GM23338 (cell line): ENCODE data around the gene ESR2. TPM values are rescaled to one million over a fixed set of nuclear protein-coding genes. Genes with fewer than 3 reads are reported as not detected.

Source experiments
- ATAC-seq: fragments of 200-7000 bp; cut with Tn5 transposase; 3 replicates; pipeline ENCODE4 v1.9.1; 2020
- DNase-seq: peaks from one replicate; pipeline ENCODE4 v3.0.0-alpha.2; 2015; ENCODE audit warnings: low spot score
- H2AFZ ChIP-seq: fragments of 200-600 bp; sonication (generic); 2 replicates; pipeline ENCODE4 v1.8.0; 2016; ENCODE audit warnings: antibody characterized with exemption, mild to moderate bottlenecking, moderate library complexity
- H3F3A ChIP-seq: fragments of 200-600 bp; sonication (generic); replicated peaks from 2 replicates; pipeline ENCODE4 v1.8.0; 2017; ENCODE audit warnings: antibody characterized with exemption, mixed run types, low read depth
- H3K27ac ChIP-seq: fragments of 200-600 bp; sonication (generic); 2 replicates; pipeline ENCODE4 v1.6.1; 2016; ENCODE audit warnings: low read depth
- H3K27me3 ChIP-seq: fragments of 200-600 bp; sonication (generic); 2 replicates; pipeline ENCODE4 v1.8.0; 2016; ENCODE audit warnings: mild to moderate bottlenecking, mixed run types, moderate library complexity; ENCODE audit not compliant: insufficient read depth
- H3K36me3 ChIP-seq: fragments of 200-600 bp; sonication (generic); 2 replicates; pipeline ENCODE4 v1.8.0; 2016; ENCODE audit warnings: mild to moderate bottlenecking; ENCODE audit not compliant: insufficient read depth
- H3K4me1 ChIP-seq: fragments of 200-600 bp; sonication (generic); 2 replicates; pipeline ENCODE4 v1.8.0; 2016; ENCODE audit warnings: mild to moderate bottlenecking, moderate library complexity; ENCODE audit not compliant: insufficient read depth
- H3K4me2 ChIP-seq: fragments of 200-600 bp; sonication (generic); 2 replicates; pipeline ENCODE4 v1.7.1; 2017; ENCODE audit warnings: mixed run types
- H3K4me3 ChIP-seq: fragments of 200-600 bp; sonication (generic); 2 replicates; pipeline ENCODE4 v1.6.1; 2016; ENCODE audit warnings: mixed run types
- H3K79me2 ChIP-seq: fragments of 200-600 bp; sonication (generic); replicated peaks from 2 replicates; pipeline ENCODE4 v1.8.0; 2017; ENCODE audit warnings: mild to moderate bottlenecking; ENCODE audit not compliant: insufficient read depth
- H3K9me2 ChIP-seq: fragments of 200-600 bp; sonication (generic); 2 replicates; pipeline ENCODE4 v1.8.0; 2017; ENCODE audit not compliant: insufficient read depth
- H4K20me1 ChIP-seq: fragments of 200-600 bp; sonication (generic); replicated peaks from 2 replicates; pipeline ENCODE4 v1.8.0; 2017; ENCODE audit warnings: mild to moderate bottlenecking; ENCODE audit not compliant: insufficient read depth
- H3K27ac Mint-ChIP-seq: 2 replicates; pipeline ENCODE4 v1.8.0; 2020; ENCODE audit warnings: inconsistent platforms, mild to moderate bottlenecking, moderate library complexity, mixed read lengths
- H3K27me3 Mint-ChIP-seq: 3 replicates; pipeline ENCODE4 v1.8.0; 2022; ENCODE audit warnings: low read depth, mild to moderate bottlenecking, moderate library complexity, mixed read lengths, inconsistent platforms; ENCODE audit not compliant: insufficient read depth, poor library complexity
- H3K36me3 Mint-ChIP-seq: 3 replicates; pipeline ENCODE4 v1.8.0; 2021; ENCODE audit warnings: low read depth, mild to moderate bottlenecking, inconsistent platforms, moderate library complexity, mixed read lengths
- H3K4me1 Mint-ChIP-seq: 3 replicates; pipeline ENCODE4 v1.8.0; 2020; ENCODE audit warnings: mild to moderate bottlenecking, inconsistent platforms, mixed read lengths
- H3K4me3 Mint-ChIP-seq: 3 replicates; pipeline ENCODE4 v1.8.0; 2021; ENCODE audit warnings: moderate library complexity, mild to moderate bottlenecking, inconsistent platforms, mixed read lengths
- H3K9me3 Mint-ChIP-seq: 3 replicates; pipeline ENCODE4 v1.8.0; 2020; ENCODE audit warnings: moderate library complexity, mild to moderate bottlenecking, inconsistent platforms, mixed read lengths
- CREB1 ChIP-seq: fragments of 250-450 bp; sonication (Bioruptor Pico); IDR thresholded peaks from 2 replicates; pipeline ENCODE4 v1.5.0; 2020; ENCODE audit warnings: low read depth, mild to moderate bottlenecking, moderate library complexity
- EZH2 ChIP-seq: fragments of 200-600 bp; sonication (generic); IDR thresholded peaks from one replicate; pipeline ENCODE4 v1.8.0; 2017; ENCODE audit warnings: antibody characterized with exemption, mild to moderate bottlenecking, low read depth; ENCODE audit not compliant: unreplicated experiment
- EZH2phosphoT487 ChIP-seq: fragments of 200-600 bp; sonication (generic); IDR thresholded peaks from one replicate; pipeline ENCODE4 v1.8.1; 2018; ENCODE audit warnings: antibody characterized with exemption; ENCODE audit not compliant: unreplicated experiment
- JUNB ChIP-seq: IDR thresholded peaks from one replicate; pipeline ENCODE4 v1.6.1; 2016; ENCODE audit warnings: antibody characterized with exemption; ENCODE audit not compliant: unreplicated experiment
- NANOG ChIP-seq: IDR thresholded peaks from 2 replicates; pipeline ENCODE4 v1.6.1; 2016; ENCODE audit warnings: antibody characterized with exemption, borderline replicate concordance
- POLR2AphosphoS5 ChIP-seq: IDR thresholded peaks from 2 replicates; pipeline ENCODE4 v1.6.1; 2016; ENCODE audit warnings: antibody characterized with exemption, low read depth
- STAT1 ChIP-seq: IDR thresholded peaks from one replicate; pipeline ENCODE4 v1.6.1; 2016; ENCODE audit warnings: antibody characterized with exemption; ENCODE audit not compliant: unreplicated experiment
- ZNF114 ChIP-seq: fragments of 250-450 bp; sonication (Bioruptor Pico); IDR thresholded peaks from 2 replicates; pipeline ENCODE4 v1.5.0; 2020; ENCODE audit warnings: mild to moderate bottlenecking, moderate library complexity
- ZNF331 ChIP-seq: fragments of 250-450 bp; sonication (Bioruptor Pico); IDR thresholded peaks from 2 replicates; pipeline ENCODE4 v1.5.0; 2020; ENCODE audit warnings: low read depth, mild to moderate bottlenecking, moderate library complexity
- polyA plus RNA-seq: library from polyadenylated mRNA; unstranded; fragments of >200 nt; fragmentation: Nextera tagmentation; extraction: Ambion mirVana; gene quantifications from 2 replicates; pipeline ENCODE4 v1.2.1, GENCODE V29; 2016
- total RNA-seq: library from RNA; depleted of rRNA; stranded (reverse); fragments of >200 nt; shearing (Covaris generic); gene quantifications from 2 replicates; pipeline ENCODE4 v1.2.3, GENCODE V29; 2014
- TF ChIP-seq, protein P1 (sequence below): IDR thresholded peaks from 2 replicates; pipeline ENCODE4 v1.6.1; 2016; ENCODE audit warnings: antibody characterized with exemption
- TF ChIP-seq, protein P2 (sequence below), 2 experiments: fragments of 200-600 bp in 1 of 2; sonication (generic) in 1 of 2; conservative IDR thresholded peaks; 2 replicates each; pipeline versions ENCODE4 v1.5.1 to v1.6.1; 2016 to 2017; ENCODE audit warnings: antibody characterized with exemption in 2 of 2, low read depth in 2 of 2, mild to moderate bottlenecking in 2 of 2, moderate library complexity in 1 of 2
- TF ChIP-seq, protein P3 (sequence below): IDR thresholded peaks from one replicate; pipeline ENCODE4 v1.6.1; 2018; ENCODE audit warnings: antibody characterized with exemption; ENCODE audit not compliant: unreplicated experiment
- TF ChIP-seq, protein P4 (sequence below): fragments of 250-450 bp; sonication (Bioruptor Pico); IDR thresholded peaks from 2 replicates; pipeline ENCODE4 v1.5.0; 2020; ENCODE audit warnings: mild to moderate bottlenecking, moderate library complexity

The ESR2 gene
- total and polyA plus RNA-seq, 2 experiments from 2014 or later, result 0.58 to 0.59 TPM

DNA sequence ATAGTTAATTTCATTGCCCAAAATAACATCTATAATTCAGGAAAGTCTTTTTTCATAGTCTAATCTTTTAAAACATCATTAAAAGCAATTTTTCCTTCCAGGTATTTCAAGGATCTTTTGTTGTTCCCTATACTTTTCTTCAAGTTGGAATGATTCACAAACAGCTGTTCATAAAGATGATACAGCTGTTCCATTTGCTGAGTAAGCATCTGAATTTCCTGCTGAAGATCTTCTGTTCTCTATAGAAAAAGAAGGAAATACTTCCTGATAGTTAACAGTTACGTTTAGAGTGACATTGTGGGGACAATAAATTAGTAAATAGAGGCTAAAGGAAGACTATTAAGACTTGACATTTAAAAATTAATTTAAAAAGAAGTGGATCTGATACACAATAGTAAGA lies 30.3 kb upstream of the ESR2 start:
- Mint-ChIP-seq H3K9me3 (no peaks in the 10 kb centered on the region), H3K27me3 (peaks cover 1% of the 10 kb centered on the region), H3K27ac (no peak overlapping the region; the same call in 1 of the 2 replicates), H3K4me1 (peaks cover 6% of the 10 kb centered on the region), H3K36me3 (no peaks in the 10 kb centered on the region), H3K4me3 (no peak overlapping the region)
- TF ChIP-seq STAT1 (no peak), POLR2AphosphoS5 (no peak), JUNB (no peak), ZNF114 (CRISPR knock-in tag) (no peak), CREB1 (CRISPR knock-in tag) (no peak), EZH2phosphoT487 (no peak), EZH2 (no peak), ZNF331 (CRISPR knock-in tag) (no peak), NANOG (no peak)
- TF ChIP-seq, protein P1, sequence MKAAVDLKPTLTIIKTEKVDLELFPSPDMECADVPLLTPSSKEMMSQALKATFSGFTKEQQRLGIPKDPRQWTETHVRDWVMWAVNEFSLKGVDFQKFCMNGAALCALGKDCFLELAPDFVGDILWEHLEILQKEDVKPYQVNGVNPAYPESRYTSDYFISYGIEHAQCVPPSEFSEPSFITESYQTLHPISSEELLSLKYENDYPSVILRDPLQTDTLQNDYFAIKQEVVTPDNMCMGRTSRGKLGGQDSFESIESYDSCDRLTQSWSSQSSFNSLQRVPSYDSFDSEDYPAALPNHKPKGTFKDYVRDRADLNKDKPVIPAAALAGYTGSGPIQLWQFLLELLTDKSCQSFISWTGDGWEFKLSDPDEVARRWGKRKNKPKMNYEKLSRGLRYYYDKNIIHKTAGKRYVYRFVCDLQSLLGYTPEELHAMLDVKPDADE, result no peak
- TF ChIP-seq, protein P2, sequence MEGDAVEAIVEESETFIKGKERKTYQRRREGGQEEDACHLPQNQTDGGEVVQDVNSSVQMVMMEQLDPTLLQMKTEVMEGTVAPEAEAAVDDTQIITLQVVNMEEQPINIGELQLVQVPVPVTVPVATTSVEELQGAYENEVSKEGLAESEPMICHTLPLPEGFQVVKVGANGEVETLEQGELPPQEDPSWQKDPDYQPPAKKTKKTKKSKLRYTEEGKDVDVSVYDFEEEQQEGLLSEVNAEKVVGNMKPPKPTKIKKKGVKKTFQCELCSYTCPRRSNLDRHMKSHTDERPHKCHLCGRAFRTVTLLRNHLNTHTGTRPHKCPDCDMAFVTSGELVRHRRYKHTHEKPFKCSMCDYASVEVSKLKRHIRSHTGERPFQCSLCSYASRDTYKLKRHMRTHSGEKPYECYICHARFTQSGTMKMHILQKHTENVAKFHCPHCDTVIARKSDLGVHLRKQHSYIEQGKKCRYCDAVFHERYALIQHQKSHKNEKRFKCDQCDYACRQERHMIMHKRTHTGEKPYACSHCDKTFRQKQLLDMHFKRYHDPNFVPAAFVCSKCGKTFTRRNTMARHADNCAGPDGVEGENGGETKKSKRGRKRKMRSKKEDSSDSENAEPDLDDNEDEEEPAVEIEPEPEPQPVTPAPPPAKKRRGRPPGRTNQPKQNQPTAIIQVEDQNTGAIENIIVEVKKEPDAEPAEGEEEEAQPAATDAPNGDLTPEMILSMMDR (conservative IDR thresholded peaks at IDR 0.05; ENCODE audit: low read depth in 2 of 2), result no peak
- TF ChIP-seq, protein P3, sequence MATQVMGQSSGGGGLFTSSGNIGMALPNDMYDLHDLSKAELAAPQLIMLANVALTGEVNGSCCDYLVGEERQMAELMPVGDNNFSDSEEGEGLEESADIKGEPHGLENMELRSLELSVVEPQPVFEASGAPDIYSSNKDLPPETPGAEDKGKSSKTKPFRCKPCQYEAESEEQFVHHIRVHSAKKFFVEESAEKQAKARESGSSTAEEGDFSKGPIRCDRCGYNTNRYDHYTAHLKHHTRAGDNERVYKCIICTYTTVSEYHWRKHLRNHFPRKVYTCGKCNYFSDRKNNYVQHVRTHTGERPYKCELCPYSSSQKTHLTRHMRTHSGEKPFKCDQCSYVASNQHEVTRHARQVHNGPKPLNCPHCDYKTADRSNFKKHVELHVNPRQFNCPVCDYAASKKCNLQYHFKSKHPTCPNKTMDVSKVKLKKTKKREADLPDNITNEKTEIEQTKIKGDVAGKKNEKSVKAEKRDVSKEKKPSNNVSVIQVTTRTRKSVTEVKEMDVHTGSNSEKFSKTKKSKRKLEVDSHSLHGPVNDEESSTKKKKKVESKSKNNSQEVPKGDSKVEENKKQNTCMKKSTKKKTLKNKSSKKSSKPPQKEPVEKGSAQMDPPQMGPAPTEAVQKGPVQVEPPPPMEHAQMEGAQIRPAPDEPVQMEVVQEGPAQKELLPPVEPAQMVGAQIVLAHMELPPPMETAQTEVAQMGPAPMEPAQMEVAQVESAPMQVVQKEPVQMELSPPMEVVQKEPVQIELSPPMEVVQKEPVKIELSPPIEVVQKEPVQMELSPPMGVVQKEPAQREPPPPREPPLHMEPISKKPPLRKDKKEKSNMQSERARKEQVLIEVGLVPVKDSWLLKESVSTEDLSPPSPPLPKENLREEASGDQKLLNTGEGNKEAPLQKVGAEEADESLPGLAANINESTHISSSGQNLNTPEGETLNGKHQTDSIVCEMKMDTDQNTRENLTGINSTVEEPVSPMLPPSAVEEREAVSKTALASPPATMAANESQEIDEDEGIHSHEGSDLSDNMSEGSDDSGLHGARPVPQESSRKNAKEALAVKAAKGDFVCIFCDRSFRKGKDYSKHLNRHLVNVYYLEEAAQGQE, result no peak
- TF ChIP-seq, protein P4, sequence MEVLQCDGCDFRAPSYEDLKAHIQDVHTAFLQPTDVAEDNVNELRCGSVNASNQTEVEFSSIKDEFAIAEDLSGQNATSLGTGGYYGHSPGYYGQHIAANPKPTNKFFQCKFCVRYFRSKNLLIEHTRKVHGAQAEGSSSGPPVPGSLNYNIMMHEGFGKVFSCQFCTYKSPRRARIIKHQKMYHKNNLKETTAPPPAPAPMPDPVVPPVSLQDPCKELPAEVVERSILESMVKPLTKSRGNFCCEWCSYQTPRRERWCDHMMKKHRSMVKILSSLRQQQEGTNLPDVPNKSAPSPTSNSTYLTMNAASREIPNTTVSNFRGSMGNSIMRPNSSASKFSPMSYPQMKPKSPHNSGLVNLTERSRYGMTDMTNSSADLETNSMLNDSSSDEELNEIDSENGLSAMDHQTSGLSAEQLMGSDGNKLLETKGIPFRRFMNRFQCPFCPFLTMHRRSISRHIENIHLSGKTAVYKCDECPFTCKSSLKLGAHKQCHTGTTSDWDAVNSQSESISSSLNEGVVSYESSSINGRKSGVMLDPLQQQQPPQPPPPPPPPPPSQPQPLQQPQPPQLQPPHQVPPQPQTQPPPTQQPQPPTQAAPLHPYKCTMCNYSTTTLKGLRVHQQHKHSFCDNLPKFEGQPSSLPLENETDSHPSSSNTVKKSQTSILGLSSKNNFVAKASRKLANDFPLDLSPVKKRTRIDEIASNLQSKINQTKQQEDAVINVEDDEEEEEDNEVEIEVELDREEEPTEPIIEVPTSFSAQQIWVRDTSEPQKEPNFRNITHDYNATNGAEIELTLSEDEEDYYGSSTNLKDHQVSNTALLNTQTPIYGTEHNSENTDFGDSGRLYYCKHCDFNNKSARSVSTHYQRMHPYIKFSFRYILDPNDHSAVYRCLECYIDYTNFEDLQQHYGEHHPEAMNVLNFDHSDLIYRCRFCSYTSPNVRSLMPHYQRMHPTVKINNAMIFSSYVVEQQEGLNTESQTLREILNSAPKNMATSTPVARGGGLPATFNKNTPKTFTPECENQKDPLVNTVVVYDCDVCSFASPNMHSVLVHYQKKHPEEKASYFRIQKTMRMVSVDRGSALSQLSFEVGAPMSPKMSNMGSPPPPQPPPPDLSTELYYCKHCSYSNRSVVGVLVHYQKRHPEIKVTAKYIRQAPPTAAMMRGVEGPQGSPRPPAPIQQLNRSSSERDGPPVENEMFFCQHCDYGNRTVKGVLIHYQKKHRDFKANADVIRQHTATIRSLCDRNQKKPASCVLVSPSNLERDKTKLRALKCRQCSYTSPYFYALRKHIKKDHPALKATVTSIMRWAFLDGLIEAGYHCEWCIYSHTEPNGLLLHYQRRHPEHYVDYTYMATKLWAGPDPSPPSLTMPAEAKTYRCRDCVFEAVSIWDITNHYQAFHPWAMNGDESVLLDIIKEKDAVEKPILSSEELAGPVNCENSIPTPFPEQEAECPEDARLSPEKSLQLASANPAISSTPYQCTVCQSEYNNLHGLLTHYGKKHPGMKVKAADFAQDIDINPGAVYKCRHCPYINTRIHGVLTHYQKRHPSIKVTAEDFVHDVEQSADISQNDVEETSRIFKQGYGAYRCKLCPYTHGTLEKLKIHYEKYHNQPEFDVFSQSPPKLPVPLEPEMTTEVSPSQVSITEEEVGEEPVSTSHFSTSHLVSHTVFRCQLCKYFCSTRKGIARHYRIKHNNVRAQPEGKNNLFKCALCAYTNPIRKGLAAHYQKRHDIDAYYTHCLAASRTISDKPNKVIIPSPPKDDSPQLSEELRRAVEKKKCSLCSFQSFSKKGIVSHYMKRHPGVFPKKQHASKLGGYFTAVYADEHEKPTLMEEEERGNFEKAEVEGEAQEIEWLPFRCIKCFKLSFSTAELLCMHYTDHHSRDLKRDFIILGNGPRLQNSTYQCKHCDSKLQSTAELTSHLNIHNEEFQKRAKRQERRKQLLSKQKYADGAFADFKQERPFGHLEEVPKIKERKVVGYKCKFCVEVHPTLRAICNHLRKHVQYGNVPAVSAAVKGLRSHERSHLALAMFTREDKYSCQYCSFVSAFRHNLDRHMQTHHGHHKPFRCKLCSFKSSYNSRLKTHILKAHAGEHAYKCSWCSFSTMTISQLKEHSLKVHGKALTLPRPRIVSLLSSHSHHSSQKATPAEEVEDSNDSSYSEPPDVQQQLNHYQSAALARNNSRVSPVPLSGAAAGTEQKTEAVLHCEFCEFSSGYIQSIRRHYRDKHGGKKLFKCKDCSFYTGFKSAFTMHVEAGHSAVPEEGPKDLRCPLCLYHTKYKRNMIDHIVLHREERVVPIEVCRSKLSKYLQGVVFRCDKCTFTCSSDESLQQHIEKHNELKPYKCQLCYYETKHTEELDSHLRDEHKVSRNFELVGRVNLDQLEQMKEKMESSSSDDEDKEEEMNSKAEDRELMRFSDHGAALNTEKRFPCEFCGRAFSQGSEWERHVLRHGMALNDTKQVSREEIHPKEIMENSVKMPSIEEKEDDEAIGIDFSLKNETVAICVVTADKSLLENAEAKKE (CRISPR knock-in tag), result no peak
- Histone ChIP-seq H3K9me2 (no peaks in the 10 kb centered on the region), H3K27ac (no peak overlapping the region), H3K4me3 (no peak overlapping the region), H3K36me3 (no peaks in the 10 kb centered on the region), H4K20me1 (no peaks in the 10 kb centered on the region), H3K4me1 (no peaks in the 10 kb centered on the region), H3K4me2 (no peak overlapping the region), H2AFZ (no peak overlapping the region), H3K27me3 (no peaks in the 10 kb centered on the region), H3F3A (no peaks in the 10 kb centered on the region), H3K79me2 (no peaks in the 10 kb centered on the region)
- ATAC-seq (no peak), DNase-seq (no peak)
